H1 (cell line): ENCODE data around the gene TMEM131L. TPM values are rescaled to one million over a fixed set of nuclear protein-coding genes. Genes with fewer than 3 reads are reported as not detected.

Experiments used
- CTCF ChIA-PET: fragments of 300-600 bp; sonication (Branson Sonifier 250); formaldehyde crosslinking; loops from one replicate; lab custom pipeline; 2021; ENCODE audit not compliant: partially characterized antibody; lab: Charles Lee
- POLR2A ChIA-PET: fragments of 300-600 bp; sonication (Branson Sonifier 250); formaldehyde crosslinking; loops from one replicate; lab custom pipeline; 2021; ENCODE audit warnings: inconsistent platforms; ENCODE audit not compliant: partially characterized antibody; lab: Charles Lee
- DNase-seq, 2 experiments: peaks; one replicate each; pipeline versions ENCODE4 v3.0.0 to v3.0.0-alpha.2; 2010 to 2022; ENCODE audit warnings: low spot score in 2 of 2, low read depth in 1 of 2, mixed read lengths in 1 of 2
- FAIRE-seq: peaks from 2 replicates; lab custom pipeline; 2011; peaks lifted over from hg19 to GRCh38; lab: Jason Lieb, UNC
- H2AFZ ChIP-seq: 2 replicates; pipeline ENCODE4 v1.8.1; 2012; ENCODE audit warnings: low read length, inconsistent platforms
- H2AK5ac ChIP-seq: 2 replicates; pipeline ENCODE4 v1.6.1; 2013; ENCODE audit warnings: low read depth, low read length
- H2BK120ac ChIP-seq: replicated peaks from 2 replicates; pipeline ENCODE3; 2013; ENCODE audit warnings: low read depth, low read length, inconsistent platforms
- H2BK12ac ChIP-seq: 2 replicates; pipeline ENCODE4 v1.6.1; 2013; ENCODE audit warnings: low read depth, low read length
- H2BK15ac ChIP-seq: 2 replicates; pipeline ENCODE4 v1.6.1; 2013; ENCODE audit warnings: low read length
- H2BK20ac ChIP-seq: 2 replicates; pipeline ENCODE4 v1.6.1; 2013; ENCODE audit warnings: low read length
- H2BK5ac ChIP-seq: 2 replicates; pipeline ENCODE4 v1.6.1; 2013; ENCODE audit warnings: low read depth, low read length
- H3K14ac ChIP-seq: 2 replicates; pipeline ENCODE4 v1.6.1; 2013; ENCODE audit warnings: inconsistent platforms; ENCODE audit not compliant: insufficient read length
- H3K18ac ChIP-seq: 2 replicates; pipeline ENCODE4 v1.6.1; 2013; ENCODE audit warnings: low read length; ENCODE audit errors: extremely low read depth
- H3K23ac ChIP-seq: 2 replicates; pipeline ENCODE4 v1.6.1; 2013; ENCODE audit warnings: inconsistent platforms; ENCODE audit not compliant: insufficient read length
- H3K23me2 ChIP-seq: 2 replicates; pipeline ENCODE4 v1.6.1; 2013; ENCODE audit warnings: low read depth, low read length
- H3K27ac ChIP-seq: 2 replicates; pipeline ENCODE4 v1.6.1; 2011; ENCODE audit warnings: low read depth, low read length, inconsistent platforms
- H3K27me3 ChIP-seq, 4 experiments: replicated peaks in 1 of 4; 1 replicate in 1 of 4; 2 replicates in 3 of 4; pipeline versions ENCODE4 v1.6.1 to v1.8.1; 2011 to 2013; ENCODE audit warnings: low read length in 3 of 4, mild to moderate bottlenecking in 3 of 4, inconsistent platforms in 2 of 4, mixed read lengths in 2 of 4, moderate library complexity in 1 of 4; ENCODE audit not compliant: control insufficient read depth in 3 of 4, insufficient read depth in 3 of 4; ENCODE audit errors: extremely low read depth in 1 of 4
- H3K36me3 ChIP-seq, 4 experiments: 2 replicates each; pipeline versions ENCODE4 v1.6.1 to v1.8.1; 2011 to 2013; ENCODE audit warnings: mild to moderate bottlenecking in 4 of 4, low read length in 3 of 4, moderate library complexity in 2 of 4, control low read depth in 1 of 4, inconsistent platforms in 1 of 4; ENCODE audit not compliant: insufficient read depth in 4 of 4, control insufficient read depth in 2 of 4
- H3K4ac ChIP-seq: replicated peaks from 2 replicates; pipeline ENCODE3; 2013; ENCODE audit warnings: low read length, low read depth, mixed read lengths, inconsistent platforms; ENCODE audit not compliant: insufficient read length
- H3K4me1 ChIP-seq, 4 experiments: replicated peaks in 1 of 4; 1 replicate in 1 of 4; 2 replicates in 3 of 4; pipeline versions ENCODE4 v1.6.1 to v1.8.1; 2011 to 2013; ENCODE audit warnings: low read length in 3 of 4, inconsistent platforms in 2 of 4, mixed read lengths in 1 of 4; ENCODE audit not compliant: insufficient read depth in 4 of 4, control insufficient read depth in 3 of 4
- H3K4me2 ChIP-seq, 2 experiments: 2 replicates each; pipeline versions ENCODE4 v1.6.1 to v1.8.1; 2011 to 2013; ENCODE audit warnings: low read depth in 2 of 2, low read length in 2 of 2, control low read depth in 1 of 2, inconsistent platforms in 1 of 2, mild to moderate bottlenecking in 1 of 2; ENCODE audit not compliant: insufficient read depth in 1 of 2
- H3K4me3 ChIP-seq, 4 experiments: fragments of 200-600, 300-600 bp in 1 of 4; sonication (generic), shearing (Covaris generic), sonication (Bioruptor Twin) in 1 of 4; 2 replicates each; pipeline versions ENCODE4 v1.5.1 to v1.8.1; 2011 to 2016; ENCODE audit warnings: low read length in 4 of 4, low read depth in 3 of 4, control low read depth in 2 of 4, inconsistent platforms in 2 of 4, mild to moderate bottlenecking in 2 of 4, mixed read lengths in 1 of 4, moderate library complexity in 1 of 4; ENCODE audit not compliant: insufficient read depth in 2 of 4; ENCODE audit errors: extremely low read depth in 1 of 4
- H3K56ac ChIP-seq: replicated peaks from 2 replicates; pipeline ENCODE3; 2013; ENCODE audit warnings: low read depth, mild to moderate bottlenecking, mixed read lengths, low read length, inconsistent platforms; ENCODE audit not compliant: insufficient read length
- H3K79me1 ChIP-seq: 2 replicates; pipeline ENCODE4 v1.6.1; 2013; ENCODE audit warnings: low read depth, low read length, control low read depth
- H3K79me2 ChIP-seq, 2 experiments: 2 replicates each; pipeline versions ENCODE4 v1.6.1 to v1.8.1; 2012 to 2013; ENCODE audit warnings: low read length in 2 of 2, mild to moderate bottlenecking in 2 of 2, inconsistent platforms in 1 of 2; ENCODE audit not compliant: insufficient read depth in 2 of 2, control insufficient read depth in 1 of 2
- H3K9ac ChIP-seq, 4 experiments: replicated peaks in 1 of 4; 1 replicate in 1 of 4; 2 replicates in 3 of 4; pipeline versions ENCODE4 v1.6.1 to v1.8.1; 2011 to 2013; ENCODE audit warnings: low read depth in 3 of 4, low read length in 3 of 4, control low read depth in 2 of 4, mild to moderate bottlenecking in 2 of 4, moderate library complexity in 2 of 4, inconsistent platforms in 1 of 4; ENCODE audit errors: extremely low read depth in 1 of 4
- H3K9me3 ChIP-seq, 2 experiments: 2 replicates each; pipeline versions ENCODE4 v1.6.1 to v1.8.1; 2012 to 2013; ENCODE audit warnings: mild to moderate bottlenecking in 2 of 2, moderate library complexity in 2 of 2, control low read depth in 1 of 2, inconsistent platforms in 1 of 2, low read depth in 1 of 2, low read length in 1 of 2, mixed read lengths in 1 of 2; ENCODE audit not compliant: insufficient read depth in 2 of 2
- H4K20me1 ChIP-seq, 2 experiments: replicated peaks in 1 of 2; 2 replicates each; pipeline versions ENCODE3 to v1.8.1; 2011 to 2013; ENCODE audit warnings: inconsistent platforms in 2 of 2, low read length in 2 of 2, mild to moderate bottlenecking in 1 of 2; ENCODE audit not compliant: insufficient read depth in 2 of 2, control insufficient read depth in 1 of 2
- H4K5ac ChIP-seq: 2 replicates; pipeline ENCODE4 v1.6.1; 2013; ENCODE audit warnings: low read length, low read depth, mixed read lengths, inconsistent platforms; ENCODE audit not compliant: insufficient read length
- H4K8ac ChIP-seq: 2 replicates; pipeline ENCODE4 v1.8.0; 2013; ENCODE audit warnings: mild to moderate bottlenecking, moderate library complexity, low read length, inconsistent platforms; ENCODE audit not compliant: insufficient read depth; ENCODE audit errors: extremely low read depth
- H4K91ac ChIP-seq: replicated peaks from 2 replicates; pipeline ENCODE3; 2013; ENCODE audit warnings: low read length, mixed read lengths, inconsistent platforms; ENCODE audit not compliant: insufficient read length
- CBX8 ChIP-seq: fragments of 300-800, 300-1000 bp; sonication (generic); IDR thresholded peaks from 2 replicates; pipeline ENCODE4 v1.7.1; 2016; ENCODE audit warnings: low read depth, low read length, borderline replicate concordance
- NANOG ChIP-seq: IDR thresholded peaks from 2 replicates; pipeline ENCODE4 v1.6.1; 2011; ENCODE audit warnings: low read length, low read depth, mild to moderate bottlenecking, inconsistent platforms; ENCODE audit not compliant: insufficient read depth, poor library complexity, severe bottlenecking
- SRF ChIP-seq: IDR thresholded peaks from 2 replicates; pipeline ENCODE4 v1.6.1; 2011; ENCODE audit warnings: mild to moderate bottlenecking, low read depth, low read length, moderate library complexity
- WGBS, 2 experiments: shearing (Covaris generic) in 1 of 2; methylation state at CpG; one replicate each; pipeline versions ENCODE4 v1.1.6 to v1.1.7; 2013 to 2015; ENCODE audit warnings: low lambda C conversion rate in 2 of 2, mixed read lengths in 2 of 2, inconsistent platforms in 1 of 2, low coverage in 1 of 2, missing lambda C conversion rate in 1 of 2; ENCODE audit not compliant: insufficient replicate concordance in 2 of 2, insufficient coverage in 1 of 2, insufficient read length in 1 of 2; ENCODE audit errors: extremely low coverage in 1 of 2, missing lambda C conversion rate in 1 of 2; 5-methylcytosine and 5-hydroxymethylcytosine counted together
- polyA plus RNA-seq, 7 experiments: library from polyadenylated mRNA; depleted of rRNA in 3 of 7; stranded (reverse) in 5 of 7; unstranded in 2 of 7; fragments of >200 nt in 5 of 7; fragments of 200-250 nt in 2 of 7; gene quantifications; 1 replicate in 5 of 7; 2 replicates in 1 of 7; 4 replicates in 1 of 7; pipeline versions ENCODE4 v1.2.1 to v1.2.3, GENCODE V29; 2011 to 2013; ENCODE audit warnings: missing spikeins in 2 of 7, mixed read lengths in 2 of 7
- total RNA-seq: library from RNA; stranded (reverse); fragmentation: NEBNext Ultra II Directional; extraction: Animal tissue kit (Norgen Biotek cat#: 25700); gene quantifications from 2 replicates; pipeline ENCODE4 v1.2.1, GENCODE V29; 2021
- TF ChIP-seq, protein P1 (sequence below): IDR thresholded peaks from 2 replicates; pipeline ENCODE4 v1.6.1; 2012; ENCODE audit warnings: inconsistent platforms

The TMEM131L gene
- total and polyA plus RNA-seq, 2 of the 8 experiments (the other 6 are each of a cell fraction or from before 2014, with no cell fraction given): 14.3 to 26.1 TPM

DNA sequence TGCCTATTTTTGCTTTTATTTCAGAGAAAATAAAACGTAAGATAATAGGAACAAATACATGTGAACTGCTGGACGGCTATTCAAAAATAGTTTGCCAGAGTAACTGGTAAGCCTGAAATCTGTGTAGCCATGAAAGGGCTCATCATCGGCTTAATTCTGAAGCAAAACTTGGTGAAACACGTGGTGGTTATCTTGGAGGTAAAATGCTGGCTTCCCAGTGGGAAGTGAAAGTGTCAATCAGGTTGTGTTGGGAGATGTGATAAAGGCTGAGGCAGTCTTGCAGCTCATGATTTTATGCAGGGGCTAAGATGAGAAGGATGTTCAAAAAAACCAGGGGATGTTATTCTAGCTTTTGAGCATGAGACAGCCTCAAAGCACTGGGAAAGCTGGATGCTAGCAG is 181.8 kb downstream of the TMEM131L start:
- no peaks in the 10 kb centered on the region for H4K20me1 ChIP-seq
- H2AK5ac ChIP-seq: no peak overlapping the region
- no peak overlapping the region for H2BK5ac ChIP-seq
- H2BK15ac ChIP-seq: no peak overlapping the region
- POLR2A ChIA-PET: no interaction called here
- H4K5ac ChIP-seq: no peak overlapping the region
- H3K79me2 ChIP-seq: no peaks in the 10 kb centered on the region
- no peak overlapping the region for H3K18ac ChIP-seq
- H3K27me3 ChIP-seq: no peaks in the 10 kb centered on the region
- H3K36me3 ChIP-seq: no peaks in the 10 kb centered on the region
- H4K91ac ChIP-seq: no peak overlapping the region
- H3K9ac ChIP-seq: no peak overlapping the region; a peak in 1 of 7 replicates
- no peaks in the 10 kb centered on the region for H3K23me2 ChIP-seq
- no peak overlapping the region for H2BK120ac ChIP-seq
- H3K4me3 ChIP-seq: no peak overlapping the region
- DNase-seq (no peak), FAIRE-seq (no peak)
- CTCF ChIA-PET: interaction anchor here (0.7 to 9.6 kb wide), 20 partner anchors 8 to 769 kb away, joined by 3 to 142 read pairs (median 6); partner anchors contain the start of gene TLR2
- H3K14ac ChIP-seq: no peak overlapping the region
- no peak overlapping the region for H3K4me2 ChIP-seq
- no peak overlapping the region for H3K23ac ChIP-seq
- H2AFZ ChIP-seq: no peak overlapping the region
- no peak overlapping the region for H2BK12ac ChIP-seq
- no peak overlapping the region for H3K56ac ChIP-seq
- H3K4me1 ChIP-seq: peaks cover 0 to 10% (median 1%) of the 10 kb centered on the region in 4 experiments; a peak in 2 of 7 replicates
- H4K8ac ChIP-seq: no peak overlapping the region
- H3K4ac ChIP-seq: no peak overlapping the region
- H3K79me1 ChIP-seq: no peaks in the 10 kb centered on the region
- TF ChIP-seq NANOG (no peak), SRF (no peak), CBX8 (no peak)
- TF ChIP-seq, protein P1, sequence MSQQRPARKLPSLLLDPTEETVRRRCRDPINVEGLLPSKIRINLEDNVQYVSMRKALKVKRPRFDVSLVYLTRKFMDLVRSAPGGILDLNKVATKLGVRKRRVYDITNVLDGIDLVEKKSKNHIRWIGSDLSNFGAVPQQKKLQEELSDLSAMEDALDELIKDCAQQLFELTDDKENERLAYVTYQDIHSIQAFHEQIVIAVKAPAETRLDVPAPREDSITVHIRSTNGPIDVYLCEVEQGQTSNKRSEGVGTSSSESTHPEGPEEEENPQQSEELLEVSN: peak; percentile 49; the same call in 1 of the 2 replicates
- no peak overlapping the region for H2BK20ac ChIP-seq
- H3K9me3 ChIP-seq: peaks cover 0 to 3% of the 10 kb centered on the region in 2 experiments; a peak in 1 of 4 replicates
- 73% methylated on average over 4 of the region's 4 CpGs; no CpG with 5 or more reads in 1 of the 2 experiments for WGBS, 2 experiments
- no peak overlapping the region for H3K27ac ChIP-seq
